Measurements from ENCODE around the gene GNG8. TPM values are rescaled to one million over a fixed set of nuclear protein-coding genes. Genes with fewer than 3 reads are reported as not detected.
"Not testable (repeated sequence)": the region's sequence is repeated elsewhere in the genome, so short reads cannot be mapped to it uniquely, and the experiment has no call there.

GNG8 gene
- total RNA-seq, 1 experiment from 2014 or later = not detected

- no peak for TF ChIP-seq CTCF (IDR thresholded peaks at IDR 0.05; ENCODE audit: unreplicated experiment)
- CTCF ChIA-PET = interaction anchor here (0.5 to 8.1 kb wide), 7 partner anchors 9 to 462 kb away, joined by 3 to 75 read pairs (median 3); no protein-coding TSS in a partner anchor
- no TSS peak for BruUV-seq (replicated peaks)
- H3K9me3 Mint-ChIP-seq (ENCODE audit: unreplicated experiment) = no peaks in the 10 kb centered on the region
- H3K27ac Mint-ChIP-seq (ENCODE audit: low read depth, unreplicated experiment) = no peak overlapping the region
- no peaks in the 10 kb centered on the region for H3K36me3 Mint-ChIP-seq (ENCODE audit: insufficient read depth, unreplicated experiment)
- H3K4me1 Mint-ChIP-seq (ENCODE audit: insufficient read depth, unreplicated experiment) = peaks cover 14% of the 10 kb centered on the region
- peaks cover 11% of the 10 kb centered on the region for H3K27me3 Mint-ChIP-seq (ENCODE audit: insufficient read depth, unreplicated experiment)
- POLR2A ChIA-PET = interaction anchor here (1.0 to 3.0 kb wide), 3 partner anchors 12 to 31 kb away, joined by 3 to 8 read pairs (median 4); partner anchors contain the start of gene CALM3
- no peak overlapping the region for H3K4me3 Mint-ChIP-seq (ENCODE audit: unreplicated experiment)
- intact Hi-C loops (cut with micrococcal nuclease) = no loop called here
- peak; percentile 50 for DNase-seq (ENCODE audit: unreplicated experiment)
Observed at GRCh38 chr19:46631481-46631880, 4.5 kb downstream of the GNG8 start.

GRCh38 chr19:46630586-46631205 is 5.3 kb downstream of the GNG8 start:
- no peak overlapping the region for H3K4me3 Mint-ChIP-seq (ENCODE audit: unreplicated experiment)
- peaks cover 14% of the 10 kb centered on the region for H3K4me1 Mint-ChIP-seq (ENCODE audit: insufficient read depth, unreplicated experiment)
- no peaks in the 10 kb centered on the region for H3K9me3 Mint-ChIP-seq (ENCODE audit: unreplicated experiment)
- no peak for DNase-seq (ENCODE audit: unreplicated experiment)
- H3K36me3 Mint-ChIP-seq (ENCODE audit: insufficient read depth, unreplicated experiment) = no peaks in the 10 kb centered on the region
- no peak overlapping the region for H3K27ac Mint-ChIP-seq (ENCODE audit: low read depth, unreplicated experiment)
- no peak for TF ChIP-seq CTCF (IDR thresholded peaks at IDR 0.05; ENCODE audit: unreplicated experiment)
- intact Hi-C loops (cut with micrococcal nuclease) = no loop called here
- ChIA-PET POLR2A (interaction anchor here (0.7 to 3.0 kb wide), 4 partner anchors 13 to 483 kb away, joined by 3 to 8 read pairs (median 4); partner anchors contain the start of genes CALM3 and ZC3H4), CTCF (interaction anchor here (0.6 to 8.1 kb wide), 4 partner anchors 15 to 122 kb away, joined by 3 to 75 read pairs (median 4); no protein-coding TSS in a partner anchor)
- BruUV-seq (replicated peaks) = no TSS peak
- peaks cover 11% of the 10 kb centered on the region for H3K27me3 Mint-ChIP-seq (ENCODE audit: insufficient read depth, unreplicated experiment)

GRCh38 chr19:46629546-46630025 is 6.4 kb downstream of the GNG8 start:
- Mint-ChIP-seq H3K4me3 (ENCODE audit: unreplicated experiment) (no peak overlapping the region), H3K4me1 (ENCODE audit: insufficient read depth, unreplicated experiment) (peaks cover 25% of the 10 kb centered on the region), H3K27ac (ENCODE audit: low read depth, unreplicated experiment) (no peak overlapping the region), H3K27me3 (ENCODE audit: insufficient read depth, unreplicated experiment) (peaks cover 11% of the 10 kb centered on the region), H3K36me3 (ENCODE audit: insufficient read depth, unreplicated experiment) (no peaks in the 10 kb centered on the region), H3K9me3 (ENCODE audit: unreplicated experiment) (no peaks in the 10 kb centered on the region)
- DNase-seq (ENCODE audit: unreplicated experiment) = no peak
- ChIA-PET CTCF (interaction anchor here (0.6 to 8.1 kb wide), 3 partner anchors 14 to 23 kb away, joined by 3 to 75 read pairs (median 4); no protein-coding TSS in a partner anchor), POLR2A (interaction anchor here (1.5 kb wide), 1 partner anchor 10 kb away, joined by 6 read pairs; no protein-coding TSS in a partner anchor)
- intact Hi-C loops (cut with micrococcal nuclease) = no loop called here
- BruUV-seq (replicated peaks) = no TSS peak
- TF ChIP-seq CTCF (IDR thresholded peaks at IDR 0.05; ENCODE audit: unreplicated experiment) = no peak

GRCh38 chr19:46628970-46629369 is 7.0 kb downstream of the GNG8 start:
- Mint-ChIP-seq H3K27me3 (ENCODE audit: insufficient read depth, unreplicated experiment) (peaks cover 11% of the 10 kb centered on the region), H3K4me1 (ENCODE audit: insufficient read depth, unreplicated experiment) (peaks cover 28% of the 10 kb centered on the region)
- ChIA-PET CTCF (interaction anchor here (0.6 to 8.1 kb wide), 5 partner anchors 11 to 1109 kb away, joined by 3 to 75 read pairs (median 5); no protein-coding TSS in a partner anchor), POLR2A (interaction anchor here (0.6 to 1.5 kb wide), 3 partner anchors 11 to 31 kb away, joined by 3 to 6 read pairs (median 3); partner anchors contain the start of gene CALM3)
- BruUV-seq (replicated peaks); intact Hi-C loops (cut with micrococcal nuclease); H3K36me3 Mint-ChIP-seq (ENCODE audit: insufficient read depth, unreplicated experiment); DNase-seq (ENCODE audit: unreplicated experiment); H3K9me3 Mint-ChIP-seq (ENCODE audit: unreplicated experiment); H3K27ac Mint-ChIP-seq (ENCODE audit: low read depth, unreplicated experiment); H3K4me3 Mint-ChIP-seq (ENCODE audit: unreplicated experiment): not testable (repeated sequence)

Data from MCF 10A (cell line).